ENCODE results near the gene DEGS1.

DEGS1 gene

GRCh38 chr1:224238212-224238611, 55.2 kb downstream of the DEGS1 start:
- H3K36me3 ChIP-seq (ENCODE audit: control insufficient read depth in 2 of 2, insufficient read depth in 1 of 2, low read length in 2 of 2) = peaks cover 43 to 52% of the 10 kb centered on the region in 2 experiments; a peak in 2 of 3 replicates
- H3K4me1 ChIP-seq (ENCODE audit: control insufficient read depth, insufficient read depth, low read length) = no peaks in the 10 kb centered on the region
- no peaks in the 10 kb centered on the region for H3K9me3 ChIP-seq (ENCODE audit: control insufficient read depth, insufficient read depth, low read depth, low read length)
- TF ChIP-seq SCRT1 (tag by site-specific recombination; IDR thresholded peaks at IDR 0.05; ENCODE audit: borderline replicate concordance) (0 out of 2 replicates have a peak, but pooled peaks have one; percentile 79), SCRT2 (tag by site-specific recombination; IDR thresholded peaks at IDR 0.05) (peak; percentile 95), MZF1 (tag by site-specific recombination; IDR thresholded peaks at IDR 0.05; ENCODE audit: borderline replicate concordance) (no peak), ZNF184 (tag by site-specific recombination; IDR thresholded peaks at IDR 0.05) (no peak), ZNF132 (tag by site-specific recombination; IDR thresholded peaks at IDR 0.05; ENCODE audit: borderline replicate concordance) (no peak)
- POLR2A ChIA-PET = no interaction called here
- CTCF ChIA-PET = interaction anchor here (0.6 kb wide), 2 partner anchors 9 to 43 kb away, joined by 3 to 5 read pairs; no protein-coding TSS in a partner anchor
- no peak overlapping the region for H3K27ac ChIP-seq (ENCODE audit: extremely low read depth, low read depth, low read length)
- no peak overlapping the region for H3K4me3 ChIP-seq (ENCODE audit: low read depth, low read length)

- H3K9me3 ChIP-seq (ENCODE audit: control insufficient read depth, insufficient read depth, low read depth, low read length) = no peaks in the 10 kb centered on the region
- POLR2A ChIA-PET = no interaction called here
- H3K4me3 ChIP-seq (ENCODE audit: low read depth, low read length) = no peak overlapping the region
- no peaks in the 10 kb centered on the region for H3K4me1 ChIP-seq (ENCODE audit: control insufficient read depth, insufficient read depth, low read length)
- no peak overlapping the region for H3K27ac ChIP-seq (ENCODE audit: extremely low read depth, low read depth, low read length)
- peaks cover 44 to 49% of the 10 kb centered on the region in 2 experiments; a peak in 2 of 3 replicates for H3K36me3 ChIP-seq (ENCODE audit: control insufficient read depth in 2 of 2, insufficient read depth in 1 of 2, low read length in 2 of 2)
- TF ChIP-seq ZFP3 (tag by site-specific recombination; IDR thresholded peaks at IDR 0.05; ENCODE audit: low read depth) (no peak), ZNF248 (tag by site-specific recombination; IDR thresholded peaks at IDR 0.05) (no peak), SCRT2 (tag by site-specific recombination; IDR thresholded peaks at IDR 0.05) (no peak), ZBTB17 (tag by site-specific recombination; IDR thresholded peaks at IDR 0.05) (no peak), ZBTB7A (tag by site-specific recombination; IDR thresholded peaks at IDR 0.05; ENCODE audit: low read depth) (no peak), ZNF785 (tag by site-specific recombination; IDR thresholded peaks at IDR 0.05) (no peak)
- TF ChIP-seq, protein P1, sequence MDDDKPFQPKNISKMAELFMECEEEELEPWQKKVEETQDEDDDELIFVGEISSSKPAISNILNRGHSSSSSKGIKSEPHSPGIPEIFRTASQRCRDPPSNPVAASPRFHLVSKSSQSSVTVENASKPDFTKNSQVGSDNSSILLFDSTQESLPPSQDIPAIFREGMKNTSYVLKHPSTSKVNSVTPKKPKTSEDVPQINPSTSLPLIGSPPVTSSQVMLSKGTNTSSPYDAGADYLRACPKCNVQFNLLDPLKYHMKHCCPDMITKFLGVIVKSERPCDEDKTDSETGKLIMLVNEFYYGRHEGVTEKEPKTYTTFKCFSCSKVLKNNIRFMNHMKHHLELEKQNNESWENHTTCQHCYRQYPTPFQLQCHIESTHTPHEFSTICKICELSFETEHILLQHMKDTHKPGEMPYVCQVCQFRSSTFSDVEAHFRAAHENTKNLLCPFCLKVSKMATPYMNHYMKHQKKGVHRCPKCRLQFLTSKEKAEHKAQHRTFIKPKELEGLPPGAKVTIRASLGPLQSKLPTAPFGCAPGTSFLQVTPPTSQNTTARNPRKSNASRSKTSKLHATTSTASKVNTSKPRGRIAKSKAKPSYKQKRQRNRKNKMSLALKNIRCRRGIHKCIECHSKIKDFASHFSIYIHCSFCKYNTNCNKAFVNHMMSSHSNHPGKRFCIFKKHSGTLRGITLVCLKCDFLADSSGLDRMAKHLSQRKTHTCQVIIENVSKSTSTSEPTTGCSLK (tag by site-specific recombination; IDR thresholded peaks at IDR 0.05) = no peak
- TF ChIP-seq, protein P2, sequence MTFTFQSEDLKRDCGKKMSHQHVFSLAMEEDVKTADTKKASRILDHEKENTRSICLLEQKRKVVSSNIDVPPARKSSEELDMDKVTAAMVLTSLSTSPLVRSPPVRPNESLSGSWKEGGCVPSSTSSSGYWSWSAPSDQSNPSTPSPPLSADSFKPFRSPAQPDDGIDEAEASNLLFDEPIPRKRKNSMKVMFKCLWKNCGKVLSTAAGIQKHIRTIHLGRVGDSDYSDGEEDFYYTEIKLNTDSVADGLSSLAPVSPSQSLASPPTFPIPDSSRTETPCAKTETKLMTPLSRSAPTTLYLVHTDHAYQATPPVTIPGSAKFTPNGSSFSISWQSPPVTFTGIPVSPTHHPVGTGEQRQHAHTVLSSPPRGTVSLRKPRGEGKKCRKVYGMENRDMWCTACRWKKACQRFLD (tag by site-specific recombination; IDR thresholded peaks at IDR 0.05) = no peak
- CTCF ChIA-PET = no interaction called here
Observed at GRCh38 chr1:224238756-224239155, 55.7 kb downstream of the DEGS1 start.

Data from HEK293 (cell line).